Loucy (cell line): ENCODE measurements around the gene CENPU.

Experiments
- H2AFZ ChIP-seq: fragments of 200-600 bp; sonication (generic); 2 replicates; pipeline ENCODE4 v1.6.0; 2016; ENCODE audit warnings: antibody characterized with exemption, mild to moderate bottlenecking, low read length, moderate library complexity
- H3F3A ChIP-seq: fragments of 200-600 bp; 2 replicates; pipeline ENCODE4 v1.6.0; 2016; ENCODE audit warnings: antibody characterized with exemption, low read depth, mild to moderate bottlenecking
- H3K27me3 ChIP-seq: fragments of 200-600 bp; sonication (generic); 2 replicates; pipeline ENCODE4 v1.6.1; 2014; ENCODE audit warnings: low read length, mild to moderate bottlenecking; ENCODE audit not compliant: insufficient read depth, poor library complexity, severe bottlenecking
- H3K36me3 ChIP-seq: fragments of 200-600 bp; sonication (generic); 2 replicates; pipeline ENCODE4 v1.6.1; 2016; ENCODE audit warnings: low read length; ENCODE audit not compliant: insufficient read depth
- H3K4me1 ChIP-seq: fragments of 200-600 bp; sonication (generic); 2 replicates; pipeline ENCODE4 v1.5.1; 2014; ENCODE audit warnings: low read length, mild to moderate bottlenecking; ENCODE audit not compliant: insufficient read depth, poor library complexity, severe bottlenecking
- H3K4me2 ChIP-seq: fragments of 200-600 bp; sonication (generic); 2 replicates; pipeline ENCODE4 v1.6.0; 2014; ENCODE audit warnings: antibody characterized with exemption, low read length, low read depth, mild to moderate bottlenecking; ENCODE audit not compliant: poor library complexity, severe bottlenecking
- H3K4me3 ChIP-seq: fragments of 200-600 bp; sonication (generic); 2 replicates; pipeline ENCODE4 v1.5.1; 2014; ENCODE audit warnings: low read length, mild to moderate bottlenecking, mixed read lengths; ENCODE audit not compliant: poor library complexity, severe bottlenecking
- H3K79me2 ChIP-seq: fragments of 200-600 bp; sonication (generic); 2 replicates; pipeline ENCODE4 v1.6.1; 2014; ENCODE audit warnings: low read length; ENCODE audit not compliant: insufficient read depth
- H3K9ac ChIP-seq: fragments of 200-600 bp; sonication (generic); 2 replicates; pipeline ENCODE4 v1.6.0; 2014; ENCODE audit warnings: mild to moderate bottlenecking, low read depth, low read length, moderate library complexity; ENCODE audit not compliant: poor library complexity, severe bottlenecking
- H3K9me2 ChIP-seq: fragments of 200-600 bp; sonication (generic); replicated peaks from 2 replicates; pipeline ENCODE4 v1.6.1; 2016; ENCODE audit warnings: low read depth, low read length, mixed read lengths
- H3K9me3 ChIP-seq: fragments of 200-600 bp; sonication (generic); 2 replicates; pipeline ENCODE4 v1.6.1; 2014; ENCODE audit warnings: mild to moderate bottlenecking, antibody characterized with exemption, low read length, low read depth; ENCODE audit not compliant: insufficient read depth
- H4K20me1 ChIP-seq: fragments of 200-600 bp; sonication (generic); 2 replicates; pipeline ENCODE4 v1.6.0; 2014; ENCODE audit warnings: antibody characterized with exemption, low read length, mild to moderate bottlenecking; ENCODE audit not compliant: insufficient read depth, poor library complexity, severe bottlenecking
- EZH2phosphoT487 ChIP-seq: fragments of 200-600 bp; IDR thresholded peaks from 2 replicates; pipeline ENCODE4 v1.6.1; 2018; ENCODE audit warnings: antibody characterized with exemption, mild to moderate bottlenecking, moderate library complexity, borderline replicate concordance
- TF ChIP-seq, protein P1 (sequence below): fragments of 200-600 bp; sonication (generic); conservative IDR thresholded peaks from 2 replicates; pipeline ENCODE4 v1.5.1; 2014; ENCODE audit warnings: mild to moderate bottlenecking, antibody characterized with exemption, low read length

The CENPU gene

DNA sequence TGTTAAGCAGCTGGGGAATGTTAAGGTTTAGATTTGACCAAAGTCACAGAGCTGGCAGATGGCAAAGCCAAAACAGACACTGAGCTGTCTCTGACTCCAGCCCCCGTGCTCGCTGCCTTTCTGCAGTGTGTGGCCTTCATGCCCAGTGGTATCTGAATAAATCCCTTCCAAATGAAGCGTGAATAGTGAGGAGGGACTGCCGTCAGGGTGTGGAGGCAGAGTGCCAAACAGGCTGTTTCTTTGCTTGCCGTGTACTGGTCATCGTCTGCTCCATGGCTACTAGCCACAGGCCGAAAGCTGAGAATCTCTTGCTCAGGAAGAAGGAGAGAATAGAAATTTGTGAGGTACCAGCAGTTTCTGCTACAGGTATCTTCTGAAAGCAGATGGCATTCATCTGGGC lies 64.6 kb downstream of the CENPU start:
- Histone ChIP-seq H3K9me2 (no peaks in the 10 kb centered on the region), H3K4me2 (peak overlapping the region; percentile 79), H3K36me3 (peaks cover 15% of the 10 kb centered on the region; the same call in 1 of the 2 replicates), H3F3A (no peaks in the 10 kb centered on the region), H3K9ac (peak overlapping the region; percentile 41), H4K20me1 (no peaks in the 10 kb centered on the region), H3K4me3 (no peak overlapping the region), H2AFZ (no peak overlapping the region), H3K4me1 (peaks cover 27% of the 10 kb centered on the region), H3K27me3 (no peaks in the 10 kb centered on the region), H3K79me2 (no peaks in the 10 kb centered on the region), H3K9me3 (no peaks in the 10 kb centered on the region)
- TF ChIP-seq EZH2phosphoT487: no peak
- TF ChIP-seq, protein P1, sequence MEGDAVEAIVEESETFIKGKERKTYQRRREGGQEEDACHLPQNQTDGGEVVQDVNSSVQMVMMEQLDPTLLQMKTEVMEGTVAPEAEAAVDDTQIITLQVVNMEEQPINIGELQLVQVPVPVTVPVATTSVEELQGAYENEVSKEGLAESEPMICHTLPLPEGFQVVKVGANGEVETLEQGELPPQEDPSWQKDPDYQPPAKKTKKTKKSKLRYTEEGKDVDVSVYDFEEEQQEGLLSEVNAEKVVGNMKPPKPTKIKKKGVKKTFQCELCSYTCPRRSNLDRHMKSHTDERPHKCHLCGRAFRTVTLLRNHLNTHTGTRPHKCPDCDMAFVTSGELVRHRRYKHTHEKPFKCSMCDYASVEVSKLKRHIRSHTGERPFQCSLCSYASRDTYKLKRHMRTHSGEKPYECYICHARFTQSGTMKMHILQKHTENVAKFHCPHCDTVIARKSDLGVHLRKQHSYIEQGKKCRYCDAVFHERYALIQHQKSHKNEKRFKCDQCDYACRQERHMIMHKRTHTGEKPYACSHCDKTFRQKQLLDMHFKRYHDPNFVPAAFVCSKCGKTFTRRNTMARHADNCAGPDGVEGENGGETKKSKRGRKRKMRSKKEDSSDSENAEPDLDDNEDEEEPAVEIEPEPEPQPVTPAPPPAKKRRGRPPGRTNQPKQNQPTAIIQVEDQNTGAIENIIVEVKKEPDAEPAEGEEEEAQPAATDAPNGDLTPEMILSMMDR: no peak

DNA sequence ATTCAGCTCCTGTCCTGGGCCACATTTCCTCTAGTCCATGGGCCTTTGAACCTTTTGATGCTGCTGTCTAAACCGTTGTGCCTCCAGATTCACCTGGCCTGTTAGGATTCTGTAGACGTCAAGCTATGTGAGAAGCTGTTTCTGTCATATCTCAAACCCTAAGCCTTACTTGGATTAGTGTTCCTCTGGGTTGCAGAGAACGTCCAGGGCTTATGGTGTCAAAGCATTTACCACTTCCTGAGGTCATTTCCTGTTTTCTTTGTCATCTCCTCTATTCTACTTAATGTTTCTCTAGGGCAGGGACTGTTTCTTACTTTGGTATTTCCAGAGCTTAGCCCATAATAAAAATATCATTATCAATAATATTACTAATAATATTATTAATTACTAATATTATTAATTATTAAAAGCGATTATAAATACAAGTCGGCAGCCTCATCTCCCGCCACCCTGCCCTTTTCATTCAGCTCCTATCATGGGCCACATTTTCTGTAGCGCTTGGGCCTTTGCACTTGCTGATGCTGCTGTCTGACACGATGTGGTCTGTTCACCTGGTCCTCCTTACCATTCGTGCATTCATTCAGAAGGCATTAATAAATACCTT lies 65.3 kb downstream of the CENPU start:
- Histone ChIP-seq H3K9ac (peak overlapping the region; percentile 42), H3K4me2 (peak overlapping the region; percentile 79), H3K4me1 (peaks cover 27% of the 10 kb centered on the region), H3K79me2 (no peaks in the 10 kb centered on the region), H3K36me3 (peaks cover 8% of the 10 kb centered on the region; the same call in 1 of the 2 replicates), H3K4me3 (peak overlapping the region; percentile 39), H3K9me3 (no peaks in the 10 kb centered on the region), H3K27me3 (no peaks in the 10 kb centered on the region), H4K20me1 (no peaks in the 10 kb centered on the region), H2AFZ (no peak overlapping the region), H3F3A (no peaks in the 10 kb centered on the region), H3K9me2 (no peaks in the 10 kb centered on the region)
- TF ChIP-seq, protein P1: no peak
- no peak for TF ChIP-seq EZH2phosphoT487

DNA sequence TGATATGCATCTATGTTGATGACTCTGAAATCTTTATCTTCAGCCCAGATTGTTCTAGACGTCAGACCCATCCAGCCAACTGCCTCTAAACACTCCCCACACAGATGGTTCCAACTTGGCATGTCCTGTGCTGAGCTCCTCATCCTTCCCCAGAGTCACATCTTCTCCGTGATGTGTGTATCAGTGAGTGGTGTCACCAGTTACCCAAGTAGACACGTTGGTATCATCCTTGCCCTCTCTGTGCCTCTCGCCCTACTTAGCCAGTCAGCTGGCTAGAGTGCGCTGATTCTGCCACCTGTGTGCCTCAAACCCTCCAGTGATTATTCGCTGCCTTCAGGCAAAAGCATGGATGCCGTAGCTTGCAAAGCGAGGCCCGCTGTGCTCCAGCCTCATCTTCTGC lies 65.8 kb downstream of the CENPU start:
- Histone ChIP-seq H3K4me2 (peak overlapping the region; percentile 79), H2AFZ (no peak overlapping the region), H3K27me3 (no peaks in the 10 kb centered on the region), H3K36me3 (peaks cover 7% of the 10 kb centered on the region; the same call in 1 of the 2 replicates), H3K4me1 (peaks cover 27% of the 10 kb centered on the region), H4K20me1 (no peaks in the 10 kb centered on the region), H3K4me3 (peak overlapping the region; percentile 39), H3K79me2 (no peaks in the 10 kb centered on the region), H3K9me2 (no peaks in the 10 kb centered on the region), H3F3A (no peaks in the 10 kb centered on the region), H3K9ac (peak overlapping the region; percentile 42), H3K9me3 (no peaks in the 10 kb centered on the region)
- no peak for TF ChIP-seq EZH2phosphoT487

DNA sequence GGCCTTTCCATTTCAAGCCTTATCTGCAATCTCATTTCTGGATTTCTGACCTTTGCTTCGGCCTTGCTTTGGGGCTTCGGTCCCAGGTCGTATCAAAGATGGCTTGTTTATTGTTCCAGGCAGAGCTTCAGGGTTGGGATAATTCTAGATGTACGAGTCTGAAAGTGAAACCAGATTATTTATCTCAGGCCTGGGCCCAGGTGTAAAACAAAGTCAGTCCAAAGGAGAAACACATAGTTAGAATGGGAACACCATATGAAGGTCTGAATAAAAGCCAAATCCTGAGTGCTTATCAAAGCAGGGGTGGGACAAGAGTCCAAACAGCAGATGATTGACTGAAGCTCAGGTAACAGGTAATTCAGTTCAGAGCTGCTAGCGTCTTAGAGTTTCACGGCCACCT lies 67.2 kb downstream of the CENPU start:
- H3K27me3 ChIP-seq: no peaks in the 10 kb centered on the region
- H3K9me2 ChIP-seq: no peaks in the 10 kb centered on the region
- peaks cover 4% of the 10 kb centered on the region; the same call in 1 of the 2 replicates for H3K36me3 ChIP-seq
- H3K9me3 ChIP-seq: no peaks in the 10 kb centered on the region
- H3K4me1 ChIP-seq: peaks cover 27% of the 10 kb centered on the region
- H3K4me2 ChIP-seq: no peak overlapping the region
- H3K4me3 ChIP-seq: no peak overlapping the region
- H4K20me1 ChIP-seq: no peaks in the 10 kb centered on the region
- no peak overlapping the region for H2AFZ ChIP-seq
- H3K9ac ChIP-seq: no peak overlapping the region
- no peaks in the 10 kb centered on the region for H3K79me2 ChIP-seq
- TF ChIP-seq, protein P1: no peak
- no peak for TF ChIP-seq EZH2phosphoT487
- H3F3A ChIP-seq: no peaks in the 10 kb centered on the region
